GM12873 (cell line): ENCODE results near the gene INTS7.

Experiments
- CTCF ChIP-seq: IDR thresholded peaks from 2 replicates; pipeline ENCODE4 v1.5.1; 2012; ENCODE audit warnings: low read depth, mild to moderate bottlenecking, moderate library complexity, low read length, control low read depth; ENCODE audit not compliant: insufficient read depth; ENCODE audit errors: missing control alignments

The INTS7 gene

GRCh38 chr1:212073490-212073889, 38.1 kb upstream of the INTS7 start:
- TF ChIP-seq CTCF, result no peak

- TF ChIP-seq CTCF, result no peak
Observed at GRCh38 chr1:212072047-212072446, 36.7 kb upstream of the INTS7 start.

GRCh38 chr1:212070720-212071302, 35.5 kb upstream of the INTS7 start:
- peak; percentile 45 for TF ChIP-seq CTCF

- no peak for TF ChIP-seq CTCF
Observed at GRCh38 chr1:212067787-212068186, 32.4 kb upstream of the INTS7 start.

- TF ChIP-seq CTCF, result peak; percentile 67
Observed at GRCh38 chr1:212062832-212063438, 27.6 kb upstream of the INTS7 start.

- TF ChIP-seq CTCF, result no peak
Observed at GRCh38 chr1:212060632-212061472, 25.5 kb upstream of the INTS7 start.

- TF ChIP-seq CTCF, result no peak
Observed at GRCh38 chr1:212055333-212055732, 20.0 kb upstream of the INTS7 start.
